CD4-positive, alpha-beta T cell treated with Interleukin-6 at 100 ng/mL for 8 hours (primary cell): ENCODE data around the gene NAALADL2.

Experiments used
- DNase-seq: peaks from one replicate; pipeline ENCODE4 v3.0.0-alpha.2; 2020; ENCODE audit warnings: mixed read lengths, low spot score

Gene NAALADL2

DNA sequence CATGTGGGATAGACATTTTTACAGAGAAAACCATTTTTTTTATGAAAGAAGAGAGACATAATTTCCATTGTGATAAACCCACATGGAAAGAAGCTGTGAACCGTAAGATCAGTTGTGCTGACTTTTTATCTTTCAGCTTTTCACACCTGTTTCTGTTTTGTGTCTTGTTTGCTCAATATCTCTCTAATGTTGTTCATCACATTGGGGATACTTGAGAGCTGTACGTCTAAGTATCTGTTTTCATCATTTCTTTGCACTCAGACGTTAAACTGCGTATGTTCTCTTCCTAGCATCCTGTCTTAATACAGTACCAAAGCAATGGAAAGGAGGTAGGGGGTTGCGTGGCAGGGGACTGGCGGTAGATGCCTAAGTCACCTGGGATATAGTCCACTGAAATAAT, 449.0 kb downstream of the NAALADL2 start:
- no peak for DNase-seq

DNA sequence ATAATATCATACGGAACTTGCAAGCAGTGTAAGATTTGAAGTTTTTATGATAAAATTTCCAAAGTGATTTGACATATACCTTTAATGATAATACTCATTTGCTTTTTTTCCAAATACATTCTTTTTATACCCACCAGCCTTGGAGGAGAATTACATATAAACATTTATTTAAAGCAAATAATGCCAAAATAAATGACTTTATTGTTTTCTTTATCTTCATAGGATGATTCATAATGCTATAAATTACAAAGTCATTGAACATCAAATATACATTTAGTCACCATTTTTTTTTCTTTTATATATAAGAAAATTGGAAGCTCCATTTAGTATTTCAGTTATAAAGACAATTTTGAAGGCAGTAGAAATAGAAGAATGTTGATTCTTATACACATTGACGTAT, 450.9 kb downstream of the NAALADL2 start:
- no peak for DNase-seq

DNA sequence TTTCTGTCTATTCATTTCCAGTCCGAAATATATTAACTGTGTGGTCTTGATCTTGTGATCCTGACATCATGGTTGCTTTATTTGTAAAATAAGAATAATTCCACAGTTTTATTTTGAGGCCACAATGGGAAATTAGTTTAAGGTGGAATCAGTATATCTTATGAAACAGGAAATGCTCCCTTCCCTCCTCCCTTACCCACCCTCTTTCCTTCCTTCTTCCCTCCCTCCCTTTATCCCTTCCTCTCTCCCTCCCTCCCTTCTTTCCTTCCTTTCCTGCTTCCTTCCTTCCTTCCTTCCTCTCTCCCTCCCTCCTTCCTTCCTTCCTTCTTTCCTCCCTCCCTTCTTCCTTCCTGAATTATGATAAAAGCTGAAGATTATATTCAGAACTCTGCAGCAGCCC, 452.3 kb downstream of the NAALADL2 start:
- no peak for DNase-seq

DNA sequence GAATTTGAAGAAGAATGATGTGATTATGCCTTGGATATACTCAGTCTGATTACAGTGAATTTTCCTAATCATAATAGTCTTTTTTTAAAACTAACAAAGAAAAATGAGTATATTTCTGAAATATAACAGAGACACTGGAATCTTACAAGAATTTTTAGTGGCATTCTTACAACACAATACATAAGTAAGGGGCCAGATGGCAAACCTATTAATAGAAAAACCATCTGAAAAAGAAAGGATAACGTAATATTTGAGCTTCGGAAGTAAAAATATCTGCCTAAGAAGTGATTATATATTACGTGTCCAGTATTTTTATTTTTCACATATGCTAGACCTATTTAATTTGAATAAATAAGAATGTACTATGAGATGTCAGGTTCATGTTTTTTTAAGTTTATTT, 452.8 kb downstream of the NAALADL2 start:
- no peak for DNase-seq

DNA sequence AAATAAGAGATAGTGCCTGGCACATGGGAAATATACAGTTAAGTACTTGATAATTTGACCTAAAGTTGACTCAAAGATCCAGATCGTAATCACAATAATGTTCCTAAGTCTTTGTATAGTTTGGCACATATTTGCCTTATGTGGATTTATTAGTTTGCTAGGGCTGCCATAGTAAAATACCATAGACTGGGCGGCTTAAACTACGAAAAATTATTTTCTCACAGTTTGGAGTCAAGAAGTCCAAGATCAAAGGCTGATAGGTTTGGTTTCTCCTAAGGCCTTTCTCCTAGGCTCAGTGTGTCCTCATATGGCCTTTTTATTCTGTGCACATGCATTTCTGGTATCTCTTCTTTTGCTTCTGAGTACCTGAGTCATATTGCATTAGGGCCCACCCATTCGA, 453.7 kb downstream of the NAALADL2 start:
- no peak for DNase-seq

DNA sequence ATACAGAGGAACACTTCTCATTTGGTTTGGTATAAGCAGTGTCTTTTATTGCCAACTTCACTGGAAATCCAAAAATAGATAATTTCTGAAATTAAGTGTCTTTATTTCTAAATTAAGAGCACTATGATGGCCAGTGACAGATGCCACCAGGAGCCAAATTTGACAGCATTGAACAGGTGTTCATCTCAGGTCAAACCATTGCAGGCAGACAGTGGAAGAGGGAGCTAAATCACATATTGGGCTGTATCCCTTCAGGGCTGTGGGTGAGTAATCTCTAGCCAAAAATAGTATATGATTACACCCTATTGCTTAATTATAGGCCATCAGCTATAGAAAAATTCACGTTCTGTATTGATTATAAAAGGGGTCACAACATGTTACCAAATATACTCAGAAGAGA, 457.7 kb downstream of the NAALADL2 start:
- no peak for DNase-seq

- DNase-seq: no peak
These were observed 466.3 kb downstream of the NAALADL2 start for GRCh38 chr3:175325440-175325839.

- no peak for DNase-seq
These were observed 466.9 kb downstream of the NAALADL2 start for GRCh38 chr3:175326041-175326440.

DNA sequence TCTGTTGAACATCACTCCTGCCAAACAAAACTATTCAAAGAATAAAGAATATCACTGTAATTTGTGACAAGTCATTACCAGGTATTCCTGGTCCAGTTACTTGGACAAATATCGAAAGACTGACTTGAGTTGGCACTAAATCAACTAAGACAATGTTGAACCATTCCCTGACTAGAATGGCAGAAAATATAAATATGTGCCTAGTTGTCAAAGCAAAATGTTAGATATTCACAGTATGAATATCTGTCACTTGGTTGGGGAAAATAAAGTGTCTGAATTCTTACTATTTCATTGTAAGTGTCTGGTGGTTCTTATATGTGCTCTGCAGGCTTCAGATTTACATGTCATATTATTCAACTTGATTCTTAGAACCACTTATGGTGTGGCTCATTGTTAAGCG, 470.2 kb downstream of the NAALADL2 start:
- DNase-seq: no peak

DNA sequence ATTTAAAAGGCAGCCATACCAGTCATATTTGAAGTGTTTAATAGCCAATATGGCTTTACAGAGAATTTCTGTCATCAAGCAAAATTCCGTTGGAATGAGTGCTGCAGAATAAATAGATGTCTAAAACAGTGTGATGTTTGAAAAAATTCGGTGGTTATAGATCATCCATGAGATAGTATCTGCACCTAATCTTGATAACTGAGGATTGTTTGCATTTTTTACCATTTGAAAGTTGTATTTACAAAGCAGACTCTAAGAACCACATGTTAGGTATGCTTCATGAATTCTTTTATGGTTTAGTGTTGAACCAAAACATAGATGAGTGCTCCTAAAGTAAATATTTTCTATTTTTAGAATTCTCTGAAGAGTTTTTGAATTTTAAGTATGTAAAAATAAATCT, 476.1 kb downstream of the NAALADL2 start:
- no peak for DNase-seq

DNA sequence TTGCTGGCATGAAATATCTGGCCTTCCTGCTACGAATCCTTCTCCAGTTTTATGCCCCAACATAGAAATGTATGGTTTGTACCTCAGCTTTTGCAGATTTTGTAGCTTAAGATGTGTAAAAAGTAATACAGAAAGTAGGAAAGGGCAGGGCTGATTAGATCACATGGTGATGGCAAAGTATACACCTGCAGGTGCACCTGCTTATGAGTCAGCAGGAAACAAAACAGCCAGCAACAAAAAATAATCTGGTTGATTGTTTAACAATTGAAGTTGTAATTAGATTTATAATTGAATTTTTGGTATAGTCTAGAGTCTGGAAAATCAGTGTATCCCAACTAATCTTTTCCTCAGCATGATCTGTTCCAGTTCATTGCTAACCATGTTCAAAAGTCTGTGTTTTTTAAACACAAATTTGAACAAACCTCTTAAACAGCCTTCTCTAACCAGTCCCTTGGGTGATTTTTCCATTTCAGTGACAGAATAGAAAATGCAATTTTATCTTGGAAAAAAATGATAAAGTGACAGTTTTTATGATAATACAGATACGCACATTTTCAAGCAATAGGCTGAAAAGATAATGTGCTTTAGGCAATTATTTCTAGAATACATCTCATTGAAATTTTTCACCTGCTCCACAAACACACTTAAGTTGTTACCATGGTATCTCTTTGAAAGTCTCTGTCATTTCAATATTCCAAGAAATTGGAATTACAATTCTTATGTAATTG, 477.4 kb downstream of the NAALADL2 start:
- no peak for DNase-seq

DNA sequence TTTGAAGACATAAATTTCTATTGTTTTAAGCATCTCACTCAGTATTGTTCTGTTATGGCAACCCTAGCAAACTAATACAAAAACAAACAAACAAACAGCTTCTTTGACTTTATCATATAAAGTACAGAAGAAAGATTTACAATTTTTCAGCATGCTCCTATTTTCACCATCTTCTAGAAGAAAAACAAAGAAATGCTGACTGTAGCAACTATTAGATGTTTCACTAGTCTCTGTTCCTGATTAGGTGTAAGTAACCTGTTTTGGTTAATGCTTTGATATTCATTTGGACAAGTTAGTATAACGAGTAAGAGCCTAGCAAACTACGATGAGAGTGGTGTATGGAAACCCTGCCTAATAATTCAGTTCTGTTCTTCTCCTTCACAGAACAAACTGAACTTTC, 478.5 kb downstream of the NAALADL2 start:
- DNase-seq: no peak

DNA sequence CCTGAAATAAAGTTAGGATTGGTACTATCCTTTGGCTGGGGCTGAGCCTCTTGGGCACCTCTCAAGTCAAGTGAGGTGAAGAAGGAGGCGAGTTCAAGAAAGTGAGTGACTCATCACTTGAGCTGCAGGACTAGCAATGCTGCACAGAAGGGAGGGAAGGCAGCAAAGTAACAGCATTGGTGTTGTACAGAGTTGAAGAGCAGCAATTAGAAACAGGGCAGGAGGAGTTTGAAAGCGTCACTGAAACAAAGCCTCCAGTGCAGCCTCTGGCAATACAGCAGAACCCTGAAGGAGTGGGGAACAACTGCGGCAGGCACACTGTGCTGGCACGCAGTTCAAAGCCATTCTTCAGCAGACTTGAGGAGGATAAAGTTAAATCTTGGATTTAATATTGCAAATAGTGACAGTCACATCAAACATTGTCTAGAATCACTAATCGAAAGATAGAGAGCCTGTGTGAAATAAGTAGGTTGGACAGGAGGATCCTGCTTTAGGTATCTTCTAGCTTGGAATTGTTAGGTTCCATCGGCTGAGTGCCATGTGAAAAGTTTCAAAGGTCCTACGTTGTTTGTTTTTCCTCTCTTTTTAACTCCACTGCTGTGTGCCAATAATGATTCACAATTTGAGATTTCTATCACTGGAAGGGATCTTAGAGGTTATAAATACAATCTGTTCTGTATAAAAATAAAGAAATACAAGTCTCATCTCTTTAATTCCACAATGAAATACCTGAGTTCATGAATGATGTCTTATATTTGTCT, 479.8 kb downstream of the NAALADL2 start:
- no peak for DNase-seq

GRCh38 chr3:175340338-175341015, 481.3 kb downstream of the NAALADL2 start:
- DNase-seq: no peak

- no peak for DNase-seq
These were observed 483.1 kb downstream of the NAALADL2 start for GRCh38 chr3:175342196-175342595.

- no peak for DNase-seq
These were observed 484.8 kb downstream of the NAALADL2 start for GRCh38 chr3:175343946-175344345.

GRCh38 chr3:175346573-175347356, 487.6 kb downstream of the NAALADL2 start:
- no peak for DNase-seq

DNA sequence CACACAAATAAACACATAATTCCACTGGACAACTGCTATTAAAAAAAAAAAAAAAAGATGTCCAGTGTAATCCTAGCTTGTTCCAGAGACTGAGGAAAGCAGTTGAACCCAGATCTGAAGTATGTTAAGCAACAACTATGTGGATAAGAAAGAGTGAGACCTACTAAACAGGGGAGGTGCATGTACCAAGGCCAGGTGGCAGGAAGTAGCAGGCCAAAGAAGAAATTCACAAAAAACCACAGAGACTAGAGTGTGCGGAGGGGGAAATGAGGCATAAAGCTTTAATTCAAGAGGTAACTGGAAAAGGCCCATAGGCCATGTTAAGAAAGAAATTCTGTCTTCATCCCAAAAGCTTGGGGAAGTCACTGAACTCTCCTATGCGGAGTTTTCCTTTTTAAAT, 490.0 kb downstream of the NAALADL2 start:
- no peak for DNase-seq

DNA sequence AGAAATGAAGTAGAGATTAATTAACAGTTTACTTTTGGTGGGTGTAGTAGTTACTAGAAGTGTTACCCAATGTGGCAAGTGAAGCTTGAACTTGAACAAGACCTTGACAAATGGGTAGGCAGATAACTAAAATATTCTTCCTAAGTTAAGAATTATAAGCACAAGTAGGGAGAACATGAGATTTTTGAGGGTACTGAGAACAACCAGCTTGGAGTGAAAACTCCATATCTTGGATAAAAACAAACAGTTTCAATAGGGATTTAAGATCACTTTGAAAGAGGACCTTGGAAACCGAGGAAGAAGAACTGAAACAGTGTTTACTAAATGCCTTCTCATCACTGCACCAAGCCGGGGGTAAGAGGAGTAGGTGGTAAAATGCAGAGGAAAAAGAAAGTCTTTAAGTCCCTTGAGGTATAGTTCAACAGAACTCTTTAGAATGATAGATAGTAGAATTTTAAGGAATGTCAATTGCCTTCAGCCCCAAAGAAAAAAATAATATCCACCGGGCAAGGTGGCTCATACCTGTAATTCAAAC, 496.7 kb downstream of the NAALADL2 start:
- DNase-seq: no peak

GRCh38 chr3:175356899-175357324, 497.8 kb downstream of the NAALADL2 start:
- DNase-seq: no peak

- no peak for DNase-seq
These were observed 498.6 kb downstream of the NAALADL2 start for GRCh38 chr3:175357758-175358157.

DNA sequence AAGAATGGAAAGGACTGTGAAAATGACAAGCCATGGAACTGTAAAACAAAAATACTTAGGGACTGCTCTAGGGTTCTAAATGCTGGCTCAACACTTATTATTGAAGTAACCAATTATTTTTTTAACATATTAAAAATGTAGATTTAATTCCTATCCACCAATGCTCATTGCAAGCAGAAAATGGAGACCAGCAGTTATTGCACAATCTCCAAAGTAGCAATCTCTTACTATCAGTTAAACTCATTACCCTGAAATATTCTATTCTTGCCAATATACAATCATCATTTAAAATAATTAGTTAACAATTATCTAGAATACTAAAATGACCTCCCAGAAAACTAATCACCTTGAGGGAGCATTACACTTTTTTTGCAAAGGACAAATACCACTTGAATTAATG, 499.8 kb downstream of the NAALADL2 start:
- DNase-seq: no peak
